Stimulated activated CD8-positive, alpha-beta memory T cell treated with anti-CD3 and anti-CD28 coated beads, Interleukin-2, amount 100 ng/mL, for 1 hour (primary cell): Measurements from ENCODE around the gene KMT5B.

ENCODE experiments used
- DNase-seq, 2 donors: peaks; one replicate each; pipeline ENCODE4 v3.0.0-alpha.2; 2020; ENCODE audit warnings: low read depth in 2 of 2

The KMT5B gene

GRCh38 chr11:68186061-68186460, 27.0 kb downstream of the KMT5B start:
- no peak for DNase-seq

- DNase-seq, result no peak
These were observed 31.2 kb downstream of the KMT5B start for GRCh38 chr11:68181719-68182451.

- no peak for DNase-seq
These were observed 33.2 kb downstream of the KMT5B start for GRCh38 chr11:68179847-68180246.

- DNase-seq, result no peak
These were observed 35.2 kb downstream of the KMT5B start for GRCh38 chr11:68177877-68178276.

- DNase-seq, result no peak
These were observed 39.2 kb downstream of the KMT5B start for GRCh38 chr11:68173926-68174325.

GRCh38 chr11:68169442-68169841, 43.7 kb downstream of the KMT5B start:
- DNase-seq, result no peak

GRCh38 chr11:68168694-68169093, 44.4 kb downstream of the KMT5B start:
- DNase-seq, result no peak

GRCh38 chr11:68167474-68167873, 45.6 kb downstream of the KMT5B start:
- no peak for DNase-seq

GRCh38 chr11:68166969-68167368, 46.1 kb downstream of the KMT5B start:
- DNase-seq, result no peak

GRCh38 chr11:68165601-68166000, 47.5 kb downstream of the KMT5B start:
- no peak for DNase-seq

GRCh38 chr11:68164437-68164836, 48.7 kb downstream of the KMT5B start:
- no peak for DNase-seq

- DNase-seq, result no peak
These were observed 49.4 kb downstream of the KMT5B start for GRCh38 chr11:68163691-68164090.

- no peak for DNase-seq
These were observed 52.9 kb downstream of the KMT5B start for GRCh38 chr11:68160100-68160695.

GRCh38 chr11:68159665-68160064, 53.4 kb downstream of the KMT5B start:
- no peak for DNase-seq

GRCh38 chr11:68159161-68159560, 53.9 kb downstream of the KMT5B start:
- no peak for DNase-seq

- no peak for DNase-seq
These were observed 54.5 kb downstream of the KMT5B start for GRCh38 chr11:68158580-68158979.

GRCh38 chr11:68153742-68154141, 59.4 kb downstream of the KMT5B start:
- DNase-seq, result no peak

- no peak for DNase-seq
These were observed 63.1 kb downstream of the KMT5B start for GRCh38 chr11:68150037-68150436.

- no peak for DNase-seq
These were observed 63.7 kb downstream of the KMT5B start for GRCh38 chr11:68149417-68149816.

GRCh38 chr11:68148879-68149278, 64.2 kb downstream of the KMT5B start:
- DNase-seq, result no peak

- DNase-seq, result no peak
These were observed 64.9 kb downstream of the KMT5B start for GRCh38 chr11:68148071-68148805.

GRCh38 chr11:68146704-68147474, 66.2 kb downstream of the KMT5B start:
- no peak for DNase-seq
